Thoracic aorta (tissue), 2 donors: Measurements from ENCODE around the gene OGDH. TPM values are rescaled to one million over a fixed set of nuclear protein-coding genes. Genes with fewer than 3 reads are reported as not detected.

Experiments used
- ATAC-seq: fragments of 150-250 bp; one replicate; pipeline ENCODE4 v1.8.0; 2017; ENCODE audit warnings: low read depth; ENCODE audit not compliant: insufficient number of reproducible peaks, low FRiP score
- DNase-seq: peaks from one replicate; pipeline ENCODE4 v3.0.0-alpha.2; 2020; ENCODE audit warnings: low spot score
- H3K27ac ChIP-seq, 2 donors: fragments of 200-600 bp; sonication (generic); 1 replicate in 1 of 2; 2 replicates in 1 of 2; pipeline ENCODE4 v1.5.1; 2016; ENCODE audit warnings: mild to moderate bottlenecking in 2 of 2, moderate library complexity in 2 of 2
- H3K27me3 ChIP-seq: fragments of 200-600 bp; sonication (generic); replicated peaks from 2 replicates; pipeline ENCODE4 v1.6.0; 2016; ENCODE audit warnings: mild to moderate bottlenecking; ENCODE audit not compliant: insufficient read depth
- H3K36me3 ChIP-seq: fragments of 200-600 bp; sonication (generic); one replicate; pipeline ENCODE4 v1.5.1; 2016
- H3K4me1 ChIP-seq, 2 donors: fragments of 200-600 bp; sonication (generic); 1 replicate in 1 of 2; 2 replicates in 1 of 2; pipeline versions ENCODE4 v1.5.1 to v1.6.0; 2016; ENCODE audit warnings: low read depth in 2 of 2, mild to moderate bottlenecking in 1 of 2; ENCODE audit not compliant: control insufficient read depth in 1 of 2
- H3K4me3 ChIP-seq: fragments of 200-600 bp; sonication (generic); 2 replicates; pipeline ENCODE4 v1.5.1; 2016; ENCODE audit warnings: mild to moderate bottlenecking
- H3K9me3 ChIP-seq: fragments of 200-600 bp; sonication (generic); 2 replicates; pipeline ENCODE4 v1.5.1; 2016
- total RNA-seq, 2 donors: library from RNA; depleted of rRNA; stranded (reverse); fragments of >200 nt; gene quantifications; one replicate each; pipeline versions ENCODE4 v1.1.0 to v1.2.3, GENCODE V29; 2016
- TF ChIP-seq, protein P1 (sequence below): fragments of 200-600 bp; sonication (generic); IDR thresholded peaks from one replicate; pipeline ENCODE4 v1.5.1; 2019; ENCODE audit warnings: antibody characterized with exemption

The OGDH gene
- total RNA-seq, 2 donors from 2014 or later = 80.8 to 99.2 TPM

- no peaks in the 10 kb centered on the region for H3K9me3 ChIP-seq
- no peak overlapping the region for H3K4me3 ChIP-seq
- ATAC-seq (no peak), DNase-seq (no peak)
- TF ChIP-seq, protein P1, sequence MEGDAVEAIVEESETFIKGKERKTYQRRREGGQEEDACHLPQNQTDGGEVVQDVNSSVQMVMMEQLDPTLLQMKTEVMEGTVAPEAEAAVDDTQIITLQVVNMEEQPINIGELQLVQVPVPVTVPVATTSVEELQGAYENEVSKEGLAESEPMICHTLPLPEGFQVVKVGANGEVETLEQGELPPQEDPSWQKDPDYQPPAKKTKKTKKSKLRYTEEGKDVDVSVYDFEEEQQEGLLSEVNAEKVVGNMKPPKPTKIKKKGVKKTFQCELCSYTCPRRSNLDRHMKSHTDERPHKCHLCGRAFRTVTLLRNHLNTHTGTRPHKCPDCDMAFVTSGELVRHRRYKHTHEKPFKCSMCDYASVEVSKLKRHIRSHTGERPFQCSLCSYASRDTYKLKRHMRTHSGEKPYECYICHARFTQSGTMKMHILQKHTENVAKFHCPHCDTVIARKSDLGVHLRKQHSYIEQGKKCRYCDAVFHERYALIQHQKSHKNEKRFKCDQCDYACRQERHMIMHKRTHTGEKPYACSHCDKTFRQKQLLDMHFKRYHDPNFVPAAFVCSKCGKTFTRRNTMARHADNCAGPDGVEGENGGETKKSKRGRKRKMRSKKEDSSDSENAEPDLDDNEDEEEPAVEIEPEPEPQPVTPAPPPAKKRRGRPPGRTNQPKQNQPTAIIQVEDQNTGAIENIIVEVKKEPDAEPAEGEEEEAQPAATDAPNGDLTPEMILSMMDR = no peak
- no peaks in the 10 kb centered on the region for H3K36me3 ChIP-seq
- H3K4me1 ChIP-seq = peaks cover 9 to 20% of the 10 kb centered on the region in 2 donors
- H3K27ac ChIP-seq = no peak overlapping the region
- no peaks in the 10 kb centered on the region for H3K27me3 ChIP-seq
Measured at GRCh38 chr7:44616545-44616944, 10.1 kb downstream of the OGDH start.

GRCh38 chr7:44617225-44617890 lies 10.9 kb downstream of the OGDH start:
- H3K27me3 ChIP-seq = no peaks in the 10 kb centered on the region
- ATAC-seq (no peak), DNase-seq (no peak)
- H3K4me3 ChIP-seq = no peak overlapping the region
- H3K27ac ChIP-seq = no peak overlapping the region
- peaks cover 15 to 22% of the 10 kb centered on the region in 2 donors for H3K4me1 ChIP-seq
- no peaks in the 10 kb centered on the region for H3K9me3 ChIP-seq
- TF ChIP-seq, protein P1 = no peak
- H3K36me3 ChIP-seq = no peaks in the 10 kb centered on the region

GRCh38 chr7:44618045-44618444 lies 11.6 kb downstream of the OGDH start:
- H3K4me3 ChIP-seq = no peak overlapping the region
- peaks cover 18 to 22% of the 10 kb centered on the region in 2 donors for H3K4me1 ChIP-seq
- H3K27me3 ChIP-seq = no peaks in the 10 kb centered on the region
- TF ChIP-seq, protein P1 = no peak
- no peak overlapping the region for H3K27ac ChIP-seq
- no peaks in the 10 kb centered on the region for H3K9me3 ChIP-seq
- no peak for DNase-seq
- H3K36me3 ChIP-seq = no peaks in the 10 kb centered on the region
- no peak for ATAC-seq

DNA sequence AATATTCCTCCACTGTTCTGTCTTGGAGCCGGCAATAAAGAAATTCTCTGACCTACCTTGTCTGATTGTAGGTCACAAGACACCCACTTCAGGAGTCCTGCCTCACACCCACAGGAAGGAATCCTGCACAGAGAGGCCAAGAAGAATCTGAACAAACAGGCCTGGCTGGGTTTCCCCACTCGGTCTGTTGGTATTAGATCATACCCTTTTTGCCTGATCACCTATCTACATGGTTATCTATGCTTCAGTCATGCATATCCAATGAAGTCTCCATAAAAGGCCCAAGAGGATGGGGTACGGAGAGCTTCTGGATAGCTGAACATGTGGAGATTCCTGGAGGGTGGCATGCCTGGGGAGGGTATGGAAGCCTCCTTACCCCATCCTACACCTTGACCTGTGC lies 12.3 kb downstream of the OGDH start:
- Histone ChIP-seq H3K9me3 (no peaks in the 10 kb centered on the region), H3K27me3 (no peaks in the 10 kb centered on the region), H3K4me1 (peaks cover 19 to 22% of the 10 kb centered on the region in 2 donors), H3K36me3 (no peaks in the 10 kb centered on the region), H3K4me3 (no peak overlapping the region), H3K27ac (no peak overlapping the region)
- ATAC-seq (no peak), DNase-seq (no peak)
- TF ChIP-seq, protein P1 = no peak

DNA sequence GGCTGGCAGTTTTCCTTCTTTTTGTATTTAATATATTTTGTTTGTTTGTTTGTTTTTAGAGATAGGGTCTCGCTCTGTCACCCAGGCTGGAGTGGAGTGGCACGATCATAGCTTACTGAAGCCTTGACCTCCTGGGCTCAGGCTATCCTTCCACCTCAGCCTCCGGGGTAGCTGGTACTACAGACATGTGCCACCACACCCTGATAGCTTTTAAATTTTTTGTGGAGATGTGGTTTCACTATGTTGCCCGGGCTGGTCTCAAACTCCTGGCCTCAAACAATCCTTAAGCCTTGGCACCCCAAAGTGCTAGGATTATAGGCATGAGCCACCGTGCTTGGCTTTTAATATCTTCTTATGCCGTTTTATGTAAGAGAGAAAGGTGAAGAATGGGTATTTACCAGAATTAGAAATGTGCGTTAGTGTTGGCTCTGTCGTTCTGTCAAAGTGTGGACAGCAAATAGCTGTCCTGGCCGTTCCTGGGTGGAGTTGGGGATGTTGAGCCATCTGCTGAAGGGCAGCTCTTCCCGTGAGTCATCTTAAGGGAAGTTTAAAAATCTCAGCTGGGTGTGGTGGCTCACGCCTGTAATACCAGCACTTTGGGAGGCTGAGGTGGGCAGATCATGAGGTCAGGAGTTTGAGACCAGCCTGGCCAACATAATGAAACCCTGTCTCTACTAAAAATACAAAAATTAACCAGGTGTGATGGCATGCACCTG lies 14.8 kb downstream of the OGDH start:
- ATAC-seq = no peak
- Histone ChIP-seq H3K9me3 (no peaks in the 10 kb centered on the region), H3K4me1 (peaks cover 10 to 20% of the 10 kb centered on the region in 2 donors), H3K27ac (no peak overlapping the region), H3K27me3 (no peaks in the 10 kb centered on the region), H3K36me3 (peaks cover 7% of the 10 kb centered on the region), H3K4me3 (no peak overlapping the region)
- no peak for DNase-seq
- TF ChIP-seq, protein P1 = no peak
